Activated CD4-positive, alpha-beta T cell treated with anti-CD3 and anti-CD28 coated beads, Interleukin-2, amount 10 ng/mL, durations not matched to agents 7 days and 5 days (primary cell): ENCODE results near the gene COL18A1. TPM values are rescaled to one million over a fixed set of nuclear protein-coding genes. Genes with fewer than 3 reads are reported as not detected.

Source experiments
- CTCF ChIA-PET: fragments of 350-600 bp; sonication (Branson Sonifier 250); formaldehyde crosslinking; loops from one replicate; lab custom pipeline; 2021; ENCODE audit warnings: antibody characterized with exemption; lab: Charles Lee
- POLR2A ChIA-PET: fragments of 350-600 bp; sonication (Branson Sonifier 250); formaldehyde crosslinking; loops from one replicate; lab custom pipeline; 2021; ENCODE audit warnings: antibody characterized with exemption; lab: Charles Lee
- DNase-seq: peaks from one replicate; pipeline ENCODE4 v3.0.0-alpha.2; 2020
- H3K27ac Mint-ChIP-seq: one replicate; pipeline ENCODE4 v1.8.0; 2021; ENCODE audit warnings: mild to moderate bottlenecking, moderate library complexity, mixed read lengths
- H3K27me3 Mint-ChIP-seq: one replicate; pipeline ENCODE4 v1.8.0; 2021; ENCODE audit warnings: mixed read lengths
- H3K36me3 Mint-ChIP-seq: one replicate; pipeline ENCODE4 v1.8.0; 2021; ENCODE audit warnings: low read depth, mixed read lengths
- H3K4me1 Mint-ChIP-seq: one replicate; pipeline ENCODE4 v1.8.0; 2021; ENCODE audit warnings: mixed read lengths
- H3K4me3 Mint-ChIP-seq: one replicate; pipeline ENCODE4 v1.8.0; 2021; ENCODE audit warnings: mild to moderate bottlenecking, moderate library complexity, mixed read lengths
- H3K9me3 Mint-ChIP-seq: one replicate; pipeline ENCODE4 v1.8.0; 2021; ENCODE audit warnings: mixed read lengths
- total RNA-seq, 2 experiments: library from RNA; stranded (reverse); gene quantifications; one replicate each; pipeline ENCODE4 v1.2.3, GENCODE V29; 2021

Gene COL18A1
- total RNA-seq, 2 experiments from 2014 or later, result 2.8 to 3.1 TPM

DNA sequence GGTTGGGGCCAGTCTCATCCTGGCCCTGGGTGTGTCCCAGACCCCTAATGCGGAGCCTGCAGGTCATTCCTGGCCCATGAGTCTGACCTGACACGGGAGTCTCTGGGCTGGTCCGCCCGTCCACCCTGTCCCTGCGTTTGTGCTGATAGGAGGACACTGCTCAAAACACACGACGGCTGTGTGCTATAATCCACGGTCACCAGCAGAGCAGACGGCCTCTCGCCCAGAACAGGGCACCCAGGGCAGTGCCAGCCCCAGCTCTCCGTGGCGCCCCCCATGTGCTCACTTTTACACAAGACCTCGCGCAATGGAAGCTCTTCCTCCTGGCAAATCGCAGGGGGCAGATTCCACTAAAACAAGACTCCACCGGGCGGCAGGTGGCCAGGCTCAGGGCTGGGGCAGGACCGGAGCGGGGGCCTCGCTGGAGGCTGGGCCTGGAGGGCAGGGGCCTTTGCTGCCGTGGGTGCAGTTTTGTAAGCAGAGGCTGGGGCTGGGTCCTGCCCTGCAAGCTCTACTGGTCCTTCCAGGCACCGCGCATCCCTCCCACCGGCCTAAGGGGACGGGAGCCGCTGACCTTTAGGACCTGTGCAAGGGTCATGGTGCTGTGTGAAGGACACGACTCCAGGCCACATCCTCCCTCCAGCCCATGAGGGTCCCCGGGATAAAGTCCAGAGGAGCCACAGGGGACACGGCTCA lies 147.9 kb downstream of the COL18A1 start:
- Mint-ChIP-seq H3K4me1 (peaks cover 39% of the 10 kb centered on the region), H3K4me3 (peak overlapping the region; percentile 36), H3K9me3 (no peaks in the 10 kb centered on the region), H3K27ac (peak overlapping the region; percentile 66), H3K27me3 (peaks cover 3% of the 10 kb centered on the region), H3K36me3 (no peaks in the 10 kb centered on the region)
- ChIA-PET CTCF (no interaction called here), POLR2A (no interaction called here)
- no peak for DNase-seq

DNA sequence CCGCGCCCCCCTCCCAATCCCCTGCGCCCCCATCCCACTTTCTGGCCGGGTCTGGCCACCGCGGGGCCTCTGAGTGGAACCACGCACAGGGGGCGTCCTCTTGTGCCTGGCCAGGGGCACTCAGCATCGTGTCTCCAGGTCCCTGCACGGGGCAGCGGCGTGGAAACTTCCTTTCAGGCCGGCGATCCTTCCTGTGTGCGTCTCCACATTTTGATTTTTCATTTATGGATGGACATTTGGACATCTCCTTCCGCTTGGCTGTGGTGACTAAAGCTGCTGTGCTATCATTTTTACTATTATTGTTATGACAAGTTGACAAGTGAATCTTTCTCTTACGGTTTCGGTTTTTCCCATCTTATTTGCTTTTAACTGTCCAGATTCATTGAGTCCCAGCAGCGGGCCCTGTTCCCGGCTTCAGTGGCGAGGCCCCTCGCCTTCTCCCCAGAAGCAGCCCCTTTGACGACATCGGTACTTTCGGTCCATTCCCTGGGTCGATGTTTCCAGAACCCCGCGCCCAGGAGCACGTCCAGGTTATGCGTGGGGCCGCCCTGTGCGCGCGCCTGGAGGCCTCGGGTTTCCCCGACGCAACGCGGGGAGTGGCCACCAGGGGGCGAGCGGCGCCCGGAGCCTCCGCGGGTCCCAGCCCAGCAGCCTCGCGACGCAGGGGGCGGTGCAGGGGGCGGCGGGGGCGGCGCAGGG lies 149.7 kb downstream of the COL18A1 start:
- CTCF ChIA-PET, result interaction anchor here (0.8 kb wide), 1 partner anchor 38 kb away, joined by 5 read pairs; no protein-coding TSS in a partner anchor

DNA sequence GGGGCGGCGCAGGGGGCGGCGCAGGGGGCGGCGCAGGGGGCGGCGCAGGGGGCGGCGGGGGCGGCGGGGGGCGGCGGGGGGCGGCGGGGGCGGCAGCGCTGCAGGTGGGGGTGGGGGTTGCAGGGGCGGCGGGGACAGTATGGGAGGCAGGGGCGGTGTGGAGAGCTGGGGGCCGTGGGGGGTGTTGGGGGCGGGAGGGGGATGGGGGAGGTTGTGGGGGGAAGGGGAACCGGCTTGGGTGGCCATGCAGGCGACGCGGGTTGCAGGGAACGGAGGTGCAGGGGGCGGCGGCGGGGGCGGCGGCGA lies 150.2 kb downstream of the COL18A1 start:
- no peak overlapping the region for H3K27ac Mint-ChIP-seq
- ChIA-PET POLR2A (no interaction called here), CTCF (no interaction called here)
- no peaks in the 10 kb centered on the region for H3K9me3 Mint-ChIP-seq
- no peak overlapping the region for H3K4me3 Mint-ChIP-seq
- H3K36me3 Mint-ChIP-seq, result no peaks in the 10 kb centered on the region
- H3K4me1 Mint-ChIP-seq, result peaks cover 27% of the 10 kb centered on the region
- H3K27me3 Mint-ChIP-seq, result peaks cover 3% of the 10 kb centered on the region
- no peak for DNase-seq

More for the DNA sequence above, 149.7 kb downstream of the COL18A1 start:
- POLR2A ChIA-PET, result no interaction called here
- H3K27me3 Mint-ChIP-seq, result peaks cover 3% of the 10 kb centered on the region
- H3K9me3 Mint-ChIP-seq, result no peaks in the 10 kb centered on the region
- H3K27ac Mint-ChIP-seq, result peak overlapping the region; percentile 91
- H3K4me3 Mint-ChIP-seq, result peak overlapping the region; percentile 80
- H3K4me1 Mint-ChIP-seq, result peaks cover 32% of the 10 kb centered on the region
- H3K36me3 Mint-ChIP-seq, result no peaks in the 10 kb centered on the region
- peak; percentile 86 for DNase-seq

DNA sequence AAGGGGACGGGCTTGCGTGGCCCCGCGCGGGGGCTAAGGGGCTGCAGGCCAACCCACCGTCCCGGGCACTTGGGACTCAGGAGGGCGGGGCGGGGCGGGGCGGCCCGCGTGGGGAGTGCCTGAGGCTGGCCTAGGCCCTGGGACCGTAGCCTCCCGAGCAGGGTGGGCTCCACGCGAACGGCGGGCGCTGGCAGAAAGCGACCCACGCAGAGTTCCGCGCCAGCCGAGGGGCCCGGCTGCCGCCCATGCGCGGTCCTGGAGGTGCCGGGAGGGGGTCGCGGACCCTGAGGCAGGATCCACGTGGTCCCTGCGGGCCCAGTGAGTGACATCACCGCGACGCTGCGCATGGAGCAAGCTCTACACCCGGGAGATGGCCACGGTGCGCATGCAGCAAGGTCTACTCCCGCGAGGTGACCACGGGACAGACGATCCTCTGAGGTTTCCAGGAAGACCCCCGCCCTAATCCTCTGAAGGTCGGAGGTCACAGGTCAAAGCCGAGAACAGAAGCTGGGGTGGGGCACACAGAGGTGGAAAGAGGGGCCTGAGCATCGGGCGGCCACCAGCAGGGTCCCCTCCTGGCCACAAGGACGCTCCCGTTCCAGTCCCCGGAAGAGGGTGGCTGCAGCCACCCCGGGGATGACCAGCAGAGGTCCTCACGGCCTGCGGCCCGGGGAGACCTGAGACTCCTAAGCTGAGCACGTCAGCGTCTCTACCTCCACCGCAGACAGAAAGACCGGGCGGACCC lies 150.8 kb downstream of the COL18A1 start:
- peaks cover 23% of the 10 kb centered on the region for H3K4me1 Mint-ChIP-seq
- ChIA-PET POLR2A (no interaction called here), CTCF (interaction anchor here (0.8 to 1.4 kb wide), 11 partner anchors 13 to 265 kb away, joined by 3 to 7 read pairs (median 5); no protein-coding TSS in a partner anchor)
- H3K4me3 Mint-ChIP-seq, result no peak overlapping the region
- H3K27ac Mint-ChIP-seq, result no peak overlapping the region
- H3K36me3 Mint-ChIP-seq, result no peaks in the 10 kb centered on the region
- peaks cover 4% of the 10 kb centered on the region for H3K27me3 Mint-ChIP-seq
- H3K9me3 Mint-ChIP-seq, result no peaks in the 10 kb centered on the region
- DNase-seq, result peak; percentile 48

DNA sequence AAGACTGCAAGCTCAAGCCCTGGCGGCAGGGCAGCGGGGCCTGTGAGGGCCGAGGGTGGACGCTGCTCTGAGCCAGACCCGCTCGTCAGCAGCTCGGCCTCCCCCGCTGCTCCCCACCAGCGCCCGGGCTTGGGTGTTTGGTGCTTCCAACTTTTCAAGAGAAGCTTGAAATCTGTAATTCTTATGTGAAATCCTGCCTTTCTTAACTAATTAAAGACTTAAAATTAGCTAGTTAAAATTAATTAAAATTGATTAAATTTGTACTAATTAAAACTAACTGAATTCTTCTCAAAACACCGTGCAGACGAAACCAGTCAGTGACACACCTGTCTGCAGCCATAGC lies 151.3 kb downstream of the COL18A1 start:
- Mint-ChIP-seq H3K4me1 (peaks cover 18% of the 10 kb centered on the region), H3K27ac (no peak overlapping the region), H3K9me3 (no peaks in the 10 kb centered on the region), H3K27me3 (peaks cover 4% of the 10 kb centered on the region), H3K36me3 (no peaks in the 10 kb centered on the region), H3K4me3 (no peak overlapping the region)
- POLR2A ChIA-PET, result no interaction called here
- DNase-seq, result no peak
- CTCF ChIA-PET, result interaction anchor here (0.8 to 1.4 kb wide), 11 partner anchors 13 to 265 kb away, joined by 3 to 7 read pairs (median 5); no protein-coding TSS in a partner anchor

DNA sequence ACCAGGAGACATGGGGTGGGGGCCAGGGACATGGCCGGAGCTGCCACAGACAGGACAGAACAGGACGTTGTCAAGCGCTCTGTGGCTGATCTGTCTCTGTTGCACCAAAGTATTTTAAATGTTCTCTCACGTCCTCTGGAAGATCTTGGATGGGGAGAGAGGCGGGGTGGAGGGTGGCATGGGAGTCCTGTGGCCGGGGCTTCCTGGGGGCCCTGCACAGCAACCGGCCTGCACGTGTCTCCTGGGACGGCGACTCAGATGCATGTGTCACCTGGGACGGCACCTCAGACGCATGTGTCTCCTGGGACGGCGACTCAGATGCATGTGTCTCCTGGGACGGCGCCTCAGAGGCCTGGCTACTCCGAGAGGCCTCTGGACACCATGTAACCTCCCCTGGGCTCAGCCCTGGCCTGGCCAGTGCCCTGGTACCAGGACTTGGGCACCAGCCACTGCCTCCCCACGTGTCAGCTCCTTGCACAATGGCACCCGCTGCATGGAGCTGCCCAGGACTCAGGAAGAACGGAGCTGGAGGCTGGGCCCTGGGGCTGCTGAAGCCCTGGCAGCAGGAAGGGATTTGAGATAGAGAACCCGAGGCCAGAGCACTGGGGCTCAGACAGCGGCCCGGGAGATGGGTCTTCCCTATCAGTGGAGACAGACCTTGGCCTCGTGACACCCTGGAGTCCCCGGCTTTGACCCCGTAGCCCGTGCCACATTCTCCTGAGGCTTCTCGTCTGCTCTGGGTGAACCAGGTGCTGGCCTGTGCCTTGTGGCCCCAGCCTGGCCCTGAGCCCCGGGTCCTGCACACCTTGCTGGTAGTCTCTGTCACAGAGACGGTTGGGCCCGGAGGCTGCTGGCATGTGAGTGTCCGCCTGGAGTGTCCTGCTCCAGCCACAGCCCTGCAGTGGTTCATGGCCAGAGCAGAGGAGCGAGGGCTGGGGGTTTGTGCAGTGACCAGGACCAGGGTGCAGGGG lies 152.0 kb downstream of the COL18A1 start:
- POLR2A ChIA-PET, result no interaction called here
- Mint-ChIP-seq H3K36me3 (no peaks in the 10 kb centered on the region), H3K4me1 (peaks cover 11% of the 10 kb centered on the region), H3K9me3 (no peaks in the 10 kb centered on the region), H3K27ac (no peak overlapping the region), H3K4me3 (no peak overlapping the region), H3K27me3 (peaks cover 4% of the 10 kb centered on the region)
- CTCF ChIA-PET, result interaction anchor here (0.6 to 1.4 kb wide), 12 partner anchors 12 to 264 kb away, joined by 3 to 7 read pairs (median 5); no protein-coding TSS in a partner anchor
- DNase-seq, result no peak

DNA sequence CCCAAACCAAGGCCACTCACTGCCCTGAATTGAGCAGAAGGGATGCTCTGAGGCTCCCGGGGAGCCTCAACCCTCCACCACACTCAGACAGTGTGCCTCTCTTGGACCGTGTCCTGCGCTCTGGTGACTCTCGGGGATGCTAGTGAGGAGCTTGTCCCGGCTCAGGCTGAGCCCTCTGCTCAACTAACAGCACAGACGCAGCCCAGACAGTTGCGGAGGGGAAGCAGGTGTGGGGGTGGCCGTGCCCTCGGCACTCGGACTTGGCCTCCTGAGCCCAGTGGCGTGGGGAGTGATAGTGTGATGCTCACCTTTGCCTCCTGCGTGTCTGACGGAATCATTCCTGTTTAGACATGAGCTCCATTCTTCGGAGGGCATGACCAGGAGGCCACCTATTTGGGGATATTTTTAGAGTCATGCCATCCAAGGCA lies 152.7 kb downstream of the COL18A1 start:
- ChIA-PET CTCF (interaction anchor here (0.6 kb wide), 1 partner anchor 126 kb away, joined by 3 read pairs; no protein-coding TSS in a partner anchor), POLR2A (no interaction called here)
- Mint-ChIP-seq H3K4me1 (peaks cover 8% of the 10 kb centered on the region), H3K27me3 (peaks cover 9% of the 10 kb centered on the region), H3K36me3 (no peaks in the 10 kb centered on the region), H3K27ac (no peak overlapping the region), H3K9me3 (no peaks in the 10 kb centered on the region), H3K4me3 (no peak overlapping the region)
- DNase-seq, result no peak

DNA sequence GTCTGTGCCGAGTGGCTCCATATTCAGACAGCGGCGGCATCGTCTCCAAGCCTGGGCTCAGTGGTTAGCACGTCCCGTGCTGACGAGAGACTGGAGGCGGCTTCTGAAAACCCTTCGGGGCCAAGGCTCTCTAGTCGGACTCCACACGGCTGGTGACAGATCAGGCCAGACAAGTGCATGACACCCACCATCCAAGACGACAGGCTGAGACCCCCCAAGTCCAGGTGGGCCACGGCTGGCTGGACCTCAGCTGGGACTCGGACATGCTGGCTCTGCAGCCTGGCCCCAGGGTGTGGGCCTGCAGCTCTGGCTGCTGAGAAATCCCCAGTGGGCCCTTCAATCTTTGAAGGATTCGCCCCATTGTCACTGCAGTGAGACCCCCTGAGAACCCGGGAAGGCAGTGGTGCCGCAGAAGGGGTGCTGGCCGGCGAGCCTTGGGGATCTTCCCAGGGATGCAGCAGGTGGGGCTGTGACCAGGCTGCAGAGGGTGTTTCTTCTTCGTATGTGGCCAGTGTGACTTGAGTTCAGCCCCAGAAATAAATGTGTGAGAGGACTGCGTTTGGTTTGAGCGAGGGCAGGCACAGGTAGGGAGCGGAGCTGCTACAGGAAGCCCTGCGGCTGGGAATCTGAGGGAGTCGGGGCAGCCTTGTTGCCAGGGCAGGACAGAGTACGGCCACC lies 153.2 kb downstream of the COL18A1 start:
- H3K4me1 Mint-ChIP-seq, result peaks cover 5% of the 10 kb centered on the region
- POLR2A ChIA-PET, result no interaction called here
- CTCF ChIA-PET, result interaction anchor here (0.6 kb wide), 1 partner anchor 45 kb away, joined by 4 read pairs; no protein-coding TSS in a partner anchor
- no peak for DNase-seq
- H3K27ac Mint-ChIP-seq, result no peak overlapping the region
- no peak overlapping the region for H3K4me3 Mint-ChIP-seq
- peaks cover 13% of the 10 kb centered on the region for H3K27me3 Mint-ChIP-seq
- no peaks in the 10 kb centered on the region for H3K36me3 Mint-ChIP-seq
- H3K9me3 Mint-ChIP-seq, result no peaks in the 10 kb centered on the region

DNA sequence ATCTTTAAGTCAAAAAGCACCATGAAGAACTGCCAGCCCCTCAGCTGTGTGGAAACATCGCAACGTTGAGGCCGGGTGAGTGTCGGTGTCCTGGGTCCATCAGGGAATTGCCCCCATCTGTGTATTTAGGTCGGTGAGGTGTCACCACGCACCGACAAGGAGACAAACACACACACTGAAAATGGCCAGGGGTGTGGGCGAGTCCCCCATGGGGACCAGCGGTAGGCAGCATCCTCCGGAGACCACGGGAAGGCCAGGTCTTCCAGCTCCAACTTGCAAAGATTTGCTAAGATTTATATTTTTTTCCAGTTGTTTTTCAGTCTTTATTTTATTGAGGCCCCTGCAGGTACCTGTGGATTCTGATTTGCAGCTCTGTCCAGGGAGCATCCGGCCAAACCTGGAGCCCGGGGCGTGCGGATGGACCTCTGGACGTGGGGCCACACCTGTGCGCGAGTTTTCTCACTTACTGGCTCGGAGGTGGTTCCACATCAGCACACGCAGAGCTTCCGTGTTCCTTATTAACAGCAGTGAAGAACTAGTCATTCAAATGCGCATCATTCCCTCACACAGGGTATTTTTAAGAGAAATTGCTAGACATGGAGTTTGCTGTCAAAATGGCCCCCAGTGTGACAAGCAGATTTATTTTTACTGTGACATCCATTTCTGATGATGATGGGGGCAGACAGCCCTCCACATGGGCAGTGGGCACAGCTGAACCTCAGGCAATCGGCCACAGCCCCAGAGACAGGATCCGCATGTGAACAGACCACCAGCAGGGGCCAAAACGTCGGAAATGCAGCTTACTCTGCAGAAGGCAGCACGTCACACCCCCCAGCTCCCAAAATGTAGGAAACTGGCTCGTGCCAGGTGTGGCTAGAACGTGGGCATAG lies 154.5 kb downstream of the COL18A1 start:
- CTCF ChIA-PET, result no interaction called here
- POLR2A ChIA-PET, result no interaction called here
- H3K9me3 Mint-ChIP-seq, result no peaks in the 10 kb centered on the region
- peaks cover 21% of the 10 kb centered on the region for H3K27me3 Mint-ChIP-seq
- no peaks in the 10 kb centered on the region for H3K36me3 Mint-ChIP-seq
- no peak overlapping the region for H3K4me3 Mint-ChIP-seq
- H3K4me1 Mint-ChIP-seq, result peaks cover 4% of the 10 kb centered on the region
- no peak overlapping the region for H3K27ac Mint-ChIP-seq
- DNase-seq, result no peak

DNA sequence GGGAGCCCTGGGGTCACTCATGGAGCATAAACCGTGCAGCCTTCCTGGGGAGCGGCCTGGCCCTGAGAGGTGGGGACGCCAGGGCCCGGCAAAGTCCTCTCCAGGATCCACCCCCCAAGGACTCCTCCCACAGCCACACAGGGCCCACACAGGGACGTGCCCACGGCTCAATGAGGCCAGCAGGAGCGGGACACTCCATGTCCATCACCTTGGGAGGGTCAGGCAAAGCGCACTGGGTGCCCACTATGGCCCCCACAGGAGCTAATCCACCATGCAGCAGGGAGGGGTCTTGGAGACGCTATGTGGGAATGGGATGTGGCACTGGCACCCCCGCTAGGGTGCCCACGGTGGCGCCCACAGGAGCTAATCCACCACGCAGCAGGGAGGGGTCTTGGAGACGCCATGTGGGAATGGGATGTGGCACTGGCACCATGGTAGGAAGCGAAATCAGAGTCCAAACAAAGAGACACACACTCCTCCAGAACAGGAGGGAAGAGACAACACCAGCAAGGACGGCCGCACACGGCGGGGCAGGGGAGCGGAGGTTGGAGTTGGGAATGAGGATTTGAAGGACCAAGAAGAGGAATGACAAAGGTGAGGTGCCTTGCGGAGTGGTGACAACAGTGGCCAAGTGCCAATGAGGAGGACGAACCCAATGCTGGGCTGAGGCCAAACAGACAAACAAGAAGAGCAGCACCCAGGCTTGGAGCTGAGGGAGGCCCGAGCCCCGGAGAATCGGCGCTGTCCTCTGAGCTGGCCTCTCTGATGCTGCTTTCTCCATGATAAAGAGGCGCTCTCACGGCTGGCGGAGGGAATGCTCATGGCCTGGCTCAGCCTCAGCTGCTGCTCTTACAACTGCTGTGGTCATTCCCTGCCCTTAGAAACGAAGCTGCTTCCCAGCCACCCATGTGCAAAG lies 155.4 kb downstream of the COL18A1 start:
- Mint-ChIP-seq H3K4me1 (no peaks in the 10 kb centered on the region), H3K4me3 (no peak overlapping the region), H3K36me3 (no peaks in the 10 kb centered on the region), H3K9me3 (no peaks in the 10 kb centered on the region), H3K27me3 (peaks cover 25% of the 10 kb centered on the region), H3K27ac (no peak overlapping the region)
- POLR2A ChIA-PET, result no interaction called here
- no peak for DNase-seq
- CTCF ChIA-PET, result no interaction called here
